Gastroesophageal sphincter (tissue), 4 donors: ENCODE data around the gene CSTB. TPM values are rescaled to one million over a fixed set of nuclear protein-coding genes. Genes with fewer than 3 reads are reported as not detected.
A peak's percentile ranks its signal among the peaks of the same experiment; 100 is the strongest.

Experiments
- ATAC-seq: fragments of 150-250 bp; one replicate; pipeline ENCODE4 v1.9.1; 2016; ENCODE audit warnings: mild to moderate bottlenecking, moderate library complexity
- H3K27ac ChIP-seq, 4 donors: fragments of 200-600 bp; sonication (generic) in 3 of 4; 1 replicate in 3 of 4; 2 replicates in 1 of 4; pipeline ENCODE4 v1.5.1; 2016 to 2019
- H3K27me3 ChIP-seq: fragments of 200-600 bp; sonication (generic); one replicate; pipeline ENCODE4 v1.5.1; 2019
- H3K36me3 ChIP-seq, 2 donors: fragments of 200-600 bp; sonication (generic); one replicate each; pipeline ENCODE4 v1.5.1; 2019; ENCODE audit warnings: control low read depth in 1 of 2
- H3K4me1 ChIP-seq, 3 donors: fragments of 200-600 bp; sonication (generic); 1 replicate in 2 of 3; 2 replicates in 1 of 3; pipeline ENCODE4 v1.5.1; 2016 to 2019; ENCODE audit warnings: control low read depth in 2 of 3
- H3K4me3 ChIP-seq, 2 donors: fragments of 200-600 bp; sonication (generic); one replicate each; pipeline ENCODE4 v1.5.1; 2019; ENCODE audit warnings: mild to moderate bottlenecking in 1 of 2, moderate library complexity in 1 of 2
- H3K9me3 ChIP-seq, 3 donors: fragments of 200-600 bp; sonication (generic); one replicate each; pipeline ENCODE4 v1.5.1; 2017 to 2019; ENCODE audit warnings: control low read depth in 2 of 3
- CTCF ChIP-seq, 4 experiments: fragments of 200-600 bp in 2 of 4; fragments of 450-650 bp in 2 of 4; sonication (generic) in 1 of 4; IDR thresholded peaks; one replicate each; pipeline ENCODE4 v1.5.1; 2017 to 2019; ENCODE audit warnings: antibody characterized with exemption in 4 of 4, mild to moderate bottlenecking in 2 of 4, moderate library complexity in 2 of 4
- EP300 ChIP-seq: sonication (generic); formaldehyde crosslinking; IDR thresholded peaks from one replicate; pipeline ENCODE4 v1.6.1; 2017; ENCODE audit warnings: antibody characterized with exemption, mild to moderate bottlenecking
- POLR2A ChIP-seq, 2 donors: fragments of 450-650 bp; IDR thresholded peaks; one replicate each; pipeline ENCODE4 v1.6.1; 2017; ENCODE audit warnings: antibody characterized with exemption in 2 of 2, mild to moderate bottlenecking in 2 of 2, moderate library complexity in 1 of 2
- POLR2AphosphoS5 ChIP-seq: sonication (generic); formaldehyde crosslinking; IDR thresholded peaks from one replicate; pipeline ENCODE4 v1.6.1; 2017; ENCODE audit warnings: antibody characterized with exemption
- WGBS, 2 donors: methylation state at CpG; one replicate each; pipeline ENCODE4 v1.1.5; 2018; ENCODE audit warnings: low coverage in 1 of 2; 5-methylcytosine and 5-hydroxymethylcytosine counted together
- total RNA-seq, 4 donors: library from RNA; depleted of rRNA; stranded (reverse); fragments of >200 nt; gene quantifications; one replicate each; pipeline ENCODE4 v1.1.0, GENCODE V29; 2016

CSTB gene
- total RNA-seq, 4 donors from 2014 or later = 8.9 to 22.2 (median 10.1) TPM

GRCh38 chr21:43793243-43793642, 17.1 kb upstream of the CSTB start:
- TF ChIP-seq EP300 (no peak), POLR2A (IDR thresholded peaks at IDR 0.05) (no peak), CTCF (IDR thresholded peaks at IDR 0.05) (no peak), POLR2AphosphoS5 (no peak)
- Histone ChIP-seq H3K9me3 (no peaks in the 10 kb centered on the region), H3K27ac (no peak overlapping the region), H3K4me1 (peaks cover 2 to 27% (median 7%) of the 10 kb centered on the region in 3 donors), H3K27me3 (no peaks in the 10 kb centered on the region), H3K36me3 (peaks cover 0 to 71% of the 10 kb centered on the region in 2 donors), H3K4me3 (no peak overlapping the region)
- ATAC-seq = no peak
- WGBS, 2 donors = 87% methylated on average over 3 of the region's 16 CpGs; no CpG with 5 or more reads in 1 of the 2 donors

- Histone ChIP-seq H3K9me3 (no peaks in the 10 kb centered on the region), H3K27ac (no peak overlapping the region), H3K36me3 (peaks cover 0 to 62% of the 10 kb centered on the region in 2 donors), H3K4me3 (no peak overlapping the region), H3K27me3 (no peaks in the 10 kb centered on the region), H3K4me1 (peaks cover 2 to 27% (median 7%) of the 10 kb centered on the region in 3 donors)
- no peak for ATAC-seq
- WGBS, 2 donors = 80 to 100% methylated on average over 1 to 2 of the region's 8 CpGs
- TF ChIP-seq POLR2A (IDR thresholded peaks at IDR 0.05) (no peak), CTCF (IDR thresholded peaks at IDR 0.05) (no peak), POLR2AphosphoS5 (no peak), EP300 (no peak)
Observed at GRCh38 chr21:43792406-43792805, 16.3 kb upstream of the CSTB start.

GRCh38 chr21:43790010-43790524, 14.0 kb upstream of the CSTB start:
- Histone ChIP-seq H3K9me3 (no peaks in the 10 kb centered on the region), H3K4me3 (peak overlapping the region; percentile 59 to 99), H3K36me3 (peaks cover 0 to 39% of the 10 kb centered on the region in 2 donors), H3K4me1 (peaks cover 2 to 27% (median 7%) of the 10 kb centered on the region in 3 donors), H3K27ac (peak overlapping the region in 2 of 4 donors; percentile 85 to 88), H3K27me3 (no peaks in the 10 kb centered on the region)
- ATAC-seq = no peak
- 8 to 26% methylated on average over 3 to 8 of the region's 13 CpGs for WGBS, 2 donors
- TF ChIP-seq CTCF (IDR thresholded peaks at IDR 0.05) (no peak), POLR2AphosphoS5 (no peak), EP300 (no peak), POLR2A (IDR thresholded peaks at IDR 0.05) (no peak)

GRCh38 chr21:43789276-43790009, 13.3 kb upstream of the CSTB start, which contains the start of gene RRP1:
Gene RRP1, plus strand, starts transcription at chr21:43789577. Its CDS starts 53 bp downstream, at chr21:43789630.
- 0 to 2% methylated on average over 9 to 10 of the region's 83 CpGs for WGBS, 2 donors
- H3K4me3 ChIP-seq = peak within 1 kb of the TSS; percentile 59 to 99
- H3K27ac ChIP-seq = peak within 1 kb of the TSS; percentile 47 to 91 (median 86)
- H3K4me1 ChIP-seq = peaks cover 2 to 27% (median 7%) of the 10 kb centered on the region in 3 donors
- H3K36me3 ChIP-seq = peaks cover 0 to 33% of the 10 kb centered on the region in 2 donors
- H3K9me3 ChIP-seq = no peaks in the 10 kb centered on the region
- peak; percentile 53 to 80 for TF ChIP-seq POLR2A (IDR thresholded peaks at IDR 0.05)
- TF ChIP-seq EP300 = no peak
- TF ChIP-seq CTCF (IDR thresholded peaks at IDR 0.05) = peak in 3 of 4 experiments; percentile 99 to 100 (median 100)
- TF ChIP-seq POLR2AphosphoS5 = peak; percentile 64
- no peaks in the 10 kb centered on the region for H3K27me3 ChIP-seq
- peak; percentile 96 for ATAC-seq
